H9 (cell line): ENCODE measurements around the gene PDZD8. TPM values are rescaled to one million over a fixed set of nuclear protein-coding genes. Genes with fewer than 3 reads are reported as not detected.

Experiments used
- DNase-seq: peaks from one replicate; pipeline ENCODE4 v3.0.0-alpha.2; 2017
- H2AFZ ChIP-seq: one replicate; pipeline ENCODE4 v1.6.1; 2013; ENCODE audit warnings: mild to moderate bottlenecking, low read length, control low read depth, moderate library complexity
- H2AK5ac ChIP-seq: 2 replicates; pipeline ENCODE4 v1.6.1; 2013; ENCODE audit warnings: low read length, control low read depth, mixed read lengths; ENCODE audit not compliant: insufficient read length
- H2BK120ac ChIP-seq: one replicate; pipeline ENCODE4 v1.6.1; 2013; ENCODE audit warnings: low read depth, mild to moderate bottlenecking, low read length, control low read depth, inconsistent platforms; ENCODE audit not compliant: poor library complexity, severe bottlenecking
- H2BK12ac ChIP-seq: 2 replicates; pipeline ENCODE4 v1.6.1; 2013; ENCODE audit warnings: low read length, control low read depth, mixed read lengths, low read depth; ENCODE audit not compliant: insufficient read length
- H2BK15ac ChIP-seq: 2 replicates; pipeline ENCODE4 v1.6.1; 2013; ENCODE audit warnings: low read depth, low read length, control low read depth
- H2BK20ac ChIP-seq: one replicate; pipeline ENCODE4 v1.6.1; 2013; ENCODE audit warnings: low read depth, mild to moderate bottlenecking, low read length, control low read depth, inconsistent platforms; ENCODE audit not compliant: poor library complexity, severe bottlenecking
- H2BK5ac ChIP-seq: 2 replicates; pipeline ENCODE4 v1.6.1; 2013; ENCODE audit warnings: low read length, control low read depth, mixed read lengths; ENCODE audit not compliant: insufficient read length
- H3K14ac ChIP-seq: 2 replicates; pipeline ENCODE4 v1.6.1; 2013; ENCODE audit warnings: low read length, control low read depth; ENCODE audit not compliant: insufficient read depth
- H3K18ac ChIP-seq: 2 replicates; pipeline ENCODE4 v1.6.1; 2013; ENCODE audit warnings: low read depth, mild to moderate bottlenecking, mixed read lengths, low read length, control low read depth; ENCODE audit not compliant: insufficient read length
- H3K23ac ChIP-seq: 2 replicates; pipeline ENCODE4 v1.6.1; 2013; ENCODE audit warnings: low read length, control low read depth, mixed read lengths, low read depth; ENCODE audit not compliant: insufficient read length
- H3K23me2 ChIP-seq: 2 replicates; pipeline ENCODE4 v1.6.1; 2013; ENCODE audit warnings: low read depth, mild to moderate bottlenecking, mixed read lengths, low read length, control low read depth; ENCODE audit not compliant: insufficient read length, poor library complexity, severe bottlenecking
- H3K27ac ChIP-seq: 2 replicates; pipeline ENCODE4 v1.5.1; 2013; ENCODE audit warnings: low read length, control low read depth, mixed read lengths, low read depth; ENCODE audit not compliant: insufficient read length
- H3K27me3 ChIP-seq: 2 replicates; pipeline ENCODE4 v1.6.1; 2013; ENCODE audit warnings: low read length, control low read depth, inconsistent platforms; ENCODE audit not compliant: insufficient read depth
- H3K4ac ChIP-seq: 2 replicates; pipeline ENCODE4 v1.6.1; 2013; ENCODE audit warnings: low read depth, mild to moderate bottlenecking, control low read depth, inconsistent platforms, low read length, moderate library complexity
- H3K4me1 ChIP-seq: 2 replicates; pipeline ENCODE4 v1.6.1; 2013; ENCODE audit warnings: low read length, control low read depth, inconsistent platforms; ENCODE audit not compliant: insufficient read depth
- H3K4me2 ChIP-seq: 2 replicates; pipeline ENCODE4 v1.6.1; 2013; ENCODE audit warnings: low read length, control low read depth, mixed read lengths; ENCODE audit not compliant: insufficient read length, insufficient read depth
- H3K56ac ChIP-seq: 2 replicates; pipeline ENCODE4 v1.6.1; 2013; ENCODE audit warnings: low read depth, mild to moderate bottlenecking, mixed read lengths, low read length, control low read depth; ENCODE audit not compliant: insufficient read length
- H3K79me1 ChIP-seq: 2 replicates; pipeline ENCODE4 v1.6.1; 2013; ENCODE audit warnings: low read depth, mild to moderate bottlenecking, moderate library complexity, low read length, control low read depth, inconsistent platforms; ENCODE audit not compliant: insufficient read depth, poor library complexity, severe bottlenecking
- H3K79me2 ChIP-seq: 2 replicates; pipeline ENCODE4 v1.6.1; 2013; ENCODE audit warnings: low read length, control low read depth, inconsistent platforms; ENCODE audit not compliant: insufficient read depth
- H3K9ac ChIP-seq: 2 replicates; pipeline ENCODE4 v1.6.1; 2013; ENCODE audit warnings: low read length, control low read depth, mixed read lengths; ENCODE audit not compliant: insufficient read length; ENCODE audit errors: extremely low read depth
- H3K9me3 ChIP-seq: one replicate; pipeline ENCODE4 v1.6.1; 2013; ENCODE audit warnings: low read depth, low read length, inconsistent platforms; ENCODE audit not compliant: control insufficient read depth
- H3T11ph ChIP-seq: one replicate; pipeline ENCODE4 v1.6.1; 2013; ENCODE audit warnings: mild to moderate bottlenecking, low read length, control low read depth, inconsistent platforms
- H4K20me1 ChIP-seq: one replicate; pipeline ENCODE4 v1.6.1; 2013; ENCODE audit not compliant: control insufficient read depth, insufficient read length, insufficient read depth
- H4K5ac ChIP-seq: 2 replicates; pipeline ENCODE4 v1.6.1; 2013; ENCODE audit warnings: low read depth, mild to moderate bottlenecking, mixed read lengths, low read length, control low read depth; ENCODE audit not compliant: insufficient read length
- H4K8ac ChIP-seq: replicated peaks from 2 replicates; pipeline ENCODE4 v1.6.1; 2013; ENCODE audit warnings: low read length, control low read depth, mixed read lengths, low read depth; ENCODE audit not compliant: insufficient read length
- H4K91ac ChIP-seq: 2 replicates; pipeline ENCODE4 v1.6.1; 2013; ENCODE audit warnings: low read depth, mild to moderate bottlenecking, moderate library complexity, mixed read lengths, low read length, control low read depth; ENCODE audit not compliant: insufficient read length
- H3K27ac Mint-ChIP-seq, 3 experiments: 2 replicates in 2 of 3; 3 replicates in 1 of 3; pipeline ENCODE4 v1.8.0; 2020 to 2021; ENCODE audit warnings: mixed read lengths in 3 of 3, mild to moderate bottlenecking in 1 of 3, moderate library complexity in 1 of 3
- H3K27me3 Mint-ChIP-seq: 2 replicates; pipeline ENCODE4 v1.8.0; 2021; ENCODE audit warnings: low read depth, mild to moderate bottlenecking, moderate library complexity, mixed read lengths
- H3K36me3 Mint-ChIP-seq, 3 experiments: 2 replicates in 2 of 3; 3 replicates in 1 of 3; pipeline ENCODE4 v1.8.0; 2020 to 2021; ENCODE audit warnings: low read depth in 3 of 3, mixed read lengths in 3 of 3; ENCODE audit not compliant: insufficient read depth in 1 of 3
- H3K4me1 Mint-ChIP-seq, 2 experiments: 2 replicates each; pipeline ENCODE4 v1.8.0; 2020; ENCODE audit warnings: mixed read lengths in 2 of 2
- H3K4me3 Mint-ChIP-seq, 2 experiments: 2 replicates in 1 of 2; 3 replicates in 1 of 2; pipeline ENCODE4 v1.8.0; 2020 to 2021; ENCODE audit warnings: mild to moderate bottlenecking in 2 of 2, mixed read lengths in 2 of 2, moderate library complexity in 1 of 2
- H3K9me3 Mint-ChIP-seq, 2 experiments: 2 replicates in 1 of 2; 3 replicates in 1 of 2; pipeline ENCODE4 v1.8.0; 2020; ENCODE audit warnings: mild to moderate bottlenecking in 2 of 2, mixed read lengths in 2 of 2, moderate library complexity in 1 of 2
- total RNA-seq: library from RNA; stranded (reverse); gene quantifications from 2 replicates; pipeline ENCODE4 v1.2.1, GENCODE V29; 2021
- TF ChIP-seq, protein P1 (sequence below): fragments of 200-600 bp; sonication (generic); conservative IDR thresholded peaks from 3 replicates; pipeline ENCODE4 v1.8.0; 2021; ENCODE audit warnings: antibody characterized with exemption, mild to moderate bottlenecking

Gene PDZD8
- total RNA-seq, 1 experiment from 2014 or later, result 38.2 TPM

GRCh38 chr10:117362313-117362712 is 12.9 kb downstream of the PDZD8 start:
- no peak overlapping the region for H3K4me2 ChIP-seq
- H3K27ac Mint-ChIP-seq, result no peak overlapping the region

More at GRCh38 chr10:117362313-117362712, 12.9 kb downstream of the PDZD8 start:
- Histone ChIP-seq H4K20me1 (no peaks in the 10 kb centered on the region), H4K5ac (no peak overlapping the region), H3K9ac (no peak overlapping the region), H3K9me3 (no peaks in the 10 kb centered on the region), H3K79me2 (peaks cover 16% of the 10 kb centered on the region; the same call in 1 of the 2 replicates), H2AFZ (no peak overlapping the region), H3K23me2 (no peaks in the 10 kb centered on the region), H2BK12ac (no peak overlapping the region), H2BK120ac (no peak overlapping the region), H2BK20ac (no peak overlapping the region), H3K79me1 (peaks cover 6% of the 10 kb centered on the region), H3K27me3 (no peaks in the 10 kb centered on the region), H4K91ac (no peak overlapping the region), H3K27ac (no peak overlapping the region), H3K23ac (no peak overlapping the region), H4K8ac (no peak overlapping the region), H3T11ph (no peak overlapping the region), H2BK5ac (no peak overlapping the region), H3K18ac (no peak overlapping the region), H3K4me1 (no peaks in the 10 kb centered on the region; the same call in 1 of the 2 replicates), H2BK15ac (no peak overlapping the region), H2AK5ac (no peak overlapping the region), H3K56ac (no peak overlapping the region), H3K14ac (no peak overlapping the region), H3K4ac (no peak overlapping the region)
- no peak for DNase-seq
- Mint-ChIP-seq H3K4me3 (no peak overlapping the region), H3K9me3 (no peaks in the 10 kb centered on the region), H3K4me1 (peaks cover 25 to 33% of the 10 kb centered on the region in 2 experiments), H3K27me3 (no peaks in the 10 kb centered on the region), H3K36me3 (peaks cover 0 to 2% (median 0%) of the 10 kb centered on the region in 3 experiments; a peak in 1 of 7 replicates)
- TF ChIP-seq, protein P1, sequence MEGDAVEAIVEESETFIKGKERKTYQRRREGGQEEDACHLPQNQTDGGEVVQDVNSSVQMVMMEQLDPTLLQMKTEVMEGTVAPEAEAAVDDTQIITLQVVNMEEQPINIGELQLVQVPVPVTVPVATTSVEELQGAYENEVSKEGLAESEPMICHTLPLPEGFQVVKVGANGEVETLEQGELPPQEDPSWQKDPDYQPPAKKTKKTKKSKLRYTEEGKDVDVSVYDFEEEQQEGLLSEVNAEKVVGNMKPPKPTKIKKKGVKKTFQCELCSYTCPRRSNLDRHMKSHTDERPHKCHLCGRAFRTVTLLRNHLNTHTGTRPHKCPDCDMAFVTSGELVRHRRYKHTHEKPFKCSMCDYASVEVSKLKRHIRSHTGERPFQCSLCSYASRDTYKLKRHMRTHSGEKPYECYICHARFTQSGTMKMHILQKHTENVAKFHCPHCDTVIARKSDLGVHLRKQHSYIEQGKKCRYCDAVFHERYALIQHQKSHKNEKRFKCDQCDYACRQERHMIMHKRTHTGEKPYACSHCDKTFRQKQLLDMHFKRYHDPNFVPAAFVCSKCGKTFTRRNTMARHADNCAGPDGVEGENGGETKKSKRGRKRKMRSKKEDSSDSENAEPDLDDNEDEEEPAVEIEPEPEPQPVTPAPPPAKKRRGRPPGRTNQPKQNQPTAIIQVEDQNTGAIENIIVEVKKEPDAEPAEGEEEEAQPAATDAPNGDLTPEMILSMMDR, result no peak
